CD14-positive monocyte (primary cell): ENCODE measurements around the gene HADHA. TPM values are rescaled to one million over a fixed set of nuclear protein-coding genes. Genes with fewer than 3 reads are reported as not detected.
"Not testable (repeated sequence)": the region's sequence is repeated elsewhere in the genome, so short reads cannot be mapped to it uniquely, and the experiment has no call there.

ENCODE experiments used
- DNase-seq, 3 donors: peaks; one replicate each; pipeline ENCODE4 v3.0.0-alpha.2; 2011 to 2022
- H2AFZ ChIP-seq: 2 replicates; pipeline ENCODE4 v1.6.0; 2012; ENCODE audit warnings: mild to moderate bottlenecking, low read depth, low read length, inconsistent platforms; ENCODE audit not compliant: insufficient read depth, poor library complexity, severe bottlenecking
- H3K27ac ChIP-seq, 2 donors: 1 replicate in 1 of 2; 2 replicates in 1 of 2; pipeline ENCODE4 v1.5.1; 2012 to 2013; ENCODE audit warnings: low read length in 2 of 2, control low read depth in 1 of 2, inconsistent platforms in 1 of 2, low read depth in 1 of 2, mild to moderate bottlenecking in 1 of 2
- H3K27me3 ChIP-seq, 2 donors: one replicate each; pipeline versions ENCODE4 v1.6.0 to v1.6.1; 2011 to 2013; ENCODE audit warnings: low read length in 2 of 2; ENCODE audit not compliant: control insufficient read depth in 2 of 2, insufficient read depth in 2 of 2
- H3K36me3 ChIP-seq, 2 donors: replicated peaks in 1 of 2; 1 replicate in 1 of 2; 2 replicates in 1 of 2; pipeline versions ENCODE4 v1.5.1 to v1.6.1; 2012 to 2013; ENCODE audit warnings: low read length in 2 of 2, control low read depth in 1 of 2, inconsistent platforms in 1 of 2, mild to moderate bottlenecking in 1 of 2; ENCODE audit not compliant: insufficient read depth in 2 of 2, control insufficient read depth in 1 of 2
- H3K4me1 ChIP-seq, 2 donors: 1 replicate in 1 of 2; 2 replicates in 1 of 2; pipeline versions ENCODE4 v1.5.1 to v1.6.1; 2012 to 2013; ENCODE audit warnings: low read length in 2 of 2, control low read depth in 1 of 2, inconsistent platforms in 1 of 2, mild to moderate bottlenecking in 1 of 2, moderate library complexity in 1 of 2; ENCODE audit not compliant: insufficient read depth in 2 of 2, control insufficient read depth in 1 of 2
- H3K4me2 ChIP-seq: replicated peaks from 2 replicates; pipeline ENCODE3; 2012; ENCODE audit warnings: low read length, moderate library complexity, mild to moderate bottlenecking; ENCODE audit not compliant: poor library complexity, severe bottlenecking; ENCODE audit errors: extremely low read depth
- H3K4me3 ChIP-seq, 3 experiments: fragments of 200-600 bp in 1 of 3; sonication (generic) in 1 of 3; replicated peaks in 1 of 3; 1 replicate in 2 of 3; 2 replicates in 1 of 3; pipeline ENCODE4 v1.5.1; 2011 to 2013; ENCODE audit warnings: low read length in 3 of 3, mild to moderate bottlenecking in 3 of 3, control low read depth in 2 of 3, low read depth in 2 of 3, inconsistent platforms in 1 of 3, moderate library complexity in 1 of 3
- H3K79me2 ChIP-seq: 2 replicates; pipeline ENCODE4 v1.6.0; 2012; ENCODE audit warnings: mild to moderate bottlenecking, control low read depth, inconsistent platforms, low read length, moderate library complexity; ENCODE audit not compliant: insufficient read depth
- H3K9ac ChIP-seq: 2 replicates; pipeline ENCODE4 v1.6.0; 2017; ENCODE audit warnings: low read length, mild to moderate bottlenecking; ENCODE audit not compliant: insufficient read depth, poor library complexity, severe bottlenecking
- H3K9me3 ChIP-seq, 2 donors: replicated peaks in 1 of 2; 1 replicate in 1 of 2; 2 replicates in 1 of 2; pipeline versions ENCODE4 v1.5.1 to v1.6.1; 2012 to 2013; ENCODE audit warnings: low read length in 2 of 2, control low read depth in 1 of 2; ENCODE audit not compliant: control insufficient read depth in 1 of 2, insufficient read depth in 1 of 2
- H4K20me1 ChIP-seq: 2 replicates; pipeline ENCODE4 v1.6.0; 2012; ENCODE audit warnings: mild to moderate bottlenecking, low read length, control low read depth, moderate library complexity; ENCODE audit not compliant: insufficient read depth
- H3K27ac Mint-ChIP-seq, 7 donors: one replicate each; pipeline ENCODE4 v1.8.0; 2020; ENCODE audit warnings: mild to moderate bottlenecking in 7 of 7, mixed read lengths in 7 of 7, moderate library complexity in 6 of 7, inconsistent platforms in 2 of 7
- H3K27me3 Mint-ChIP-seq, 3 donors: one replicate each; pipeline ENCODE4 v1.8.0; 2021 to 2022; ENCODE audit warnings: low read depth in 3 of 3, mild to moderate bottlenecking in 3 of 3, mixed read lengths in 3 of 3, moderate library complexity in 3 of 3, inconsistent platforms in 1 of 3
- H3K36me3 Mint-ChIP-seq, 2 donors: one replicate each; pipeline ENCODE4 v1.8.0; 2020; ENCODE audit warnings: mixed read lengths in 2 of 2, inconsistent platforms in 1 of 2, mild to moderate bottlenecking in 1 of 2
- H3K4me1 Mint-ChIP-seq: one replicate; pipeline ENCODE4 v1.8.0; 2020; ENCODE audit warnings: mild to moderate bottlenecking, mixed read lengths
- H3K4me3 Mint-ChIP-seq, 2 donors: one replicate each; pipeline ENCODE4 v1.8.0; 2020; ENCODE audit warnings: mild to moderate bottlenecking in 2 of 2, mixed read lengths in 2 of 2, moderate library complexity in 1 of 2
- H3K9me3 Mint-ChIP-seq, 7 donors: one replicate each; pipeline ENCODE4 v1.8.0; 2020 to 2022; ENCODE audit warnings: mixed read lengths in 7 of 7, mild to moderate bottlenecking in 6 of 7, moderate library complexity in 6 of 7, inconsistent platforms in 2 of 7
- CTCF ChIP-seq: fragments of 200-600 bp; IDR thresholded peaks from one replicate; pipeline ENCODE4 v1.8.0; 2022; ENCODE audit warnings: antibody characterized with exemption, mild to moderate bottlenecking
- WGBS: methylation state at CpG from one replicate; pipeline ENCODE4 v1.1.5; 2013; ENCODE audit warnings: missing lambda C conversion rate; ENCODE audit not compliant: insufficient coverage; 5-methylcytosine and 5-hydroxymethylcytosine counted together
- intact Hi-C, 2 donors: fragments of 100-400 bp; cut with micrococcal nuclease; formaldehyde crosslinking; loops; one replicate each; pipeline versions ENCODE4 v1.15.0 to v1.15.1; 2023
- polyA plus RNA-seq, 3 donors: library from polyadenylated mRNA; depleted of rRNA in 1 of 3; unstranded in 2 of 3; stranded (reverse) in 1 of 3; fragments of 300-500 nt in 2 of 3; fragments of >200 nt in 1 of 3; fragmentation: Illumina TruSeq in 2 of 3; gene quantifications; 1 replicate in 2 of 3; 2 replicates in 1 of 3; pipeline ENCODE4 v1.2.3, GENCODE V29; 2012 to 2021

HADHA gene
- polyA plus RNA-seq, 3 donors, result 60.2 to 187 (median 155) TPM

- no peak overlapping the region for H3K27ac ChIP-seq
- no peak overlapping the region for H3K4me3 ChIP-seq
- no peak for TF ChIP-seq CTCF
- no peaks in the 10 kb centered on the region for H3K79me2 ChIP-seq
- Mint-ChIP-seq H3K4me3 (no peak overlapping the region), H3K36me3 (peaks cover 7 to 14% of the 10 kb centered on the region in 2 donors), H3K4me1 (peaks cover 11% of the 10 kb centered on the region), H3K27ac (no peak overlapping the region), H3K9me3 (peaks cover 7 to 16% (median 11%) of the 10 kb centered on the region in 7 donors), H3K27me3 (peaks cover 29 to 41% (median 41%) of the 10 kb centered on the region in 3 donors)
- intact Hi-C loops, result no loop called here
- H3K9ac ChIP-seq, result no peak overlapping the region
- no peaks in the 10 kb centered on the region for H4K20me1 ChIP-seq
- peaks cover 9 to 14% of the 10 kb centered on the region in 2 donors for H3K4me1 ChIP-seq
- no peaks in the 10 kb centered on the region for H3K9me3 ChIP-seq
- WGBS, result 96% methylated on average over 4 of the region's 5 CpGs
- DNase-seq, result no peak
- H3K36me3 ChIP-seq, result no peaks in the 10 kb centered on the region
- no peak overlapping the region for H2AFZ ChIP-seq
- H3K27me3 ChIP-seq, result peaks cover 10 to 30% of the 10 kb centered on the region in 2 donors
- H3K4me2 ChIP-seq, result no peak overlapping the region
Observed at GRCh38 chr2:26169226-26169625, 75.2 kb downstream of the HADHA start.

DNA sequence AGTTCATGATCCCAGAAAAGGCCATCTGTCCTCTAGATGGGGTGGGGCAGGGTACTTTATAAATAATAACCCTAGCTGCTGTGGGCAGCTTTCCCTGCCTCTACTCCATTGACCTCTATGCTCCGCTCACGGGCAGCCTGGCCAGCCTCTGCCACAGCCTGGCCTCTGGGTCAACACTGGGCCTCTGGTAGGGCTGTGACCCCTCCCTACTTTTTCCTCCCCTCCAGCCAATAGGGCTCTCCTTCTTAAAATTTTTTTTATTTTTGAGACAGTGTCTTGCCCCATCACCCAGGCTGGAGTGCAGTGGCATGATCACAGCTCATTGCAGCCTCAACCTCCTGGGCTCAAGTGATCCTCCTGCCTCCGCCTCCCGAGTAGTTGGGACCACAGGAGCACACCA, 75.6 kb downstream of the HADHA start:
- H3K4me1 ChIP-seq, result peaks cover 8 to 12% of the 10 kb centered on the region in 2 donors
- H3K36me3 ChIP-seq, result no peaks in the 10 kb centered on the region
- no peaks in the 10 kb centered on the region for H3K9me3 ChIP-seq
- intact Hi-C loops, result no loop called here
- H3K4me3 ChIP-seq, result no peak overlapping the region
- H3K79me2 ChIP-seq, result no peaks in the 10 kb centered on the region
- H3K27ac Mint-ChIP-seq, result no peak overlapping the region
- H3K4me3 Mint-ChIP-seq, result no peak overlapping the region
- H3K4me1 Mint-ChIP-seq, result peaks cover 11% of the 10 kb centered on the region
- no peak for TF ChIP-seq CTCF
- H2AFZ ChIP-seq, result no peak overlapping the region
- no peak overlapping the region for H3K4me2 ChIP-seq
- no peak overlapping the region for H3K9ac ChIP-seq
- H4K20me1 ChIP-seq, result no peaks in the 10 kb centered on the region
- peaks cover 25 to 37% (median 37%) of the 10 kb centered on the region in 3 donors for H3K27me3 Mint-ChIP-seq
- H3K9me3 Mint-ChIP-seq, result peaks cover 7 to 16% (median 11%) of the 10 kb centered on the region in 7 donors
- H3K27me3 ChIP-seq, result peaks cover 8 to 26% of the 10 kb centered on the region in 2 donors
- no CpG with 5 or more reads among the region's 4 CpGs for WGBS
- no peak overlapping the region for H3K27ac ChIP-seq
- H3K36me3 Mint-ChIP-seq, result peaks cover 6 to 13% of the 10 kb centered on the region in 2 donors
- DNase-seq, result no peak

DNA sequence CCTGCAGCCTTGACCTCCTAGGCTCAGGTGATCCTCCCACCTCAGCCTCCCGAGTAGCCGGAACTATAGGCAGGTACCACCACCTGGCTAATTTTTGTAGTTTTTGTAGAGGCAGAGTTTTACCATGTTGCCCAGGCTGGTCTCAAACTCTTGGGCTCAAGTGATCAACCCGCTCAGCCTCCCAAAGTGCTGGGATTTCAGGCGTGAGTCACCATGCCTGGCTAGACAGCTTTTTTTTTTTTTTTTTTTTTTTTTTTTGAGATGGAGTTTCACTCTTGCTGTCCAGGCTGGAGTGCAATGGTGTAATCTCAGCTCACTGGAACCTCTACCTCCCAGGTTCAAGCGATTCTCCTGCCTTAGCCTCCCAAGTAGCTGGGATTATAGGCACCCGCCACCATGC, 77.9 kb downstream of the HADHA start:
- H3K36me3 Mint-ChIP-seq, H3K27ac ChIP-seq, H3K4me3 Mint-ChIP-seq, H3K9me3 Mint-ChIP-seq, H3K79me2 ChIP-seq, DNase-seq, H3K36me3 ChIP-seq, H2AFZ ChIP-seq, H3K9me3 ChIP-seq, H3K27me3 ChIP-seq, H4K20me1 ChIP-seq, intact Hi-C loops, H3K4me1 ChIP-seq, H3K27ac Mint-ChIP-seq, H3K4me3 ChIP-seq, H3K4me2 ChIP-seq, H3K4me1 Mint-ChIP-seq, H3K9ac ChIP-seq: not testable (repeated sequence)
- no CpG with 5 or more reads among the region's 6 CpGs for WGBS
- peaks cover 14 to 26% (median 21%) of the 10 kb centered on the region in 3 donors for H3K27me3 Mint-ChIP-seq
